Fibroblast of lung (primary cell): ENCODE measurements around the gene DBNDD1. TPM values are rescaled to one million over a fixed set of nuclear protein-coding genes. Genes with fewer than 3 reads are reported as not detected.

Experiments
- DNase-seq, 2 donors: peaks; one replicate each; pipeline versions ENCODE4 v3.0.0 to v3.0.0-alpha.2; 2010; ENCODE audit warnings: low read depth in 2 of 2
- H2AFZ ChIP-seq: 2 replicates; pipeline ENCODE4 v1.5.1; 2012; ENCODE audit warnings: low read length, control low read depth, inconsistent platforms
- H3K27ac ChIP-seq: 2 replicates; pipeline ENCODE4 v1.5.1; 2011; ENCODE audit warnings: low read length, control low read depth; ENCODE audit not compliant: insufficient read depth
- H3K27me3 ChIP-seq: 2 replicates; pipeline ENCODE4 v1.5.1; 2011; ENCODE audit warnings: mild to moderate bottlenecking, low read length; ENCODE audit not compliant: control insufficient read depth, insufficient read depth
- H3K36me3 ChIP-seq: 2 replicates; pipeline ENCODE4 v1.5.1; 2011; ENCODE audit warnings: low read length; ENCODE audit not compliant: control insufficient read depth, insufficient read depth
- H3K4me1 ChIP-seq: 2 replicates; pipeline ENCODE4 v1.5.1; 2011; ENCODE audit warnings: low read length; ENCODE audit not compliant: control insufficient read depth, insufficient read depth; ENCODE audit errors: extremely low read depth
- H3K4me2 ChIP-seq: 2 replicates; pipeline ENCODE4 v1.5.1; 2011; ENCODE audit warnings: low read length, control low read depth; ENCODE audit not compliant: insufficient read depth; ENCODE audit errors: extremely low read depth
- H3K4me3 ChIP-seq, 4 experiments: fragments of 200-600 bp in 1 of 4; sonication (generic) in 1 of 4; replicated peaks in 1 of 4; 2 replicates each; pipeline ENCODE4 v1.5.1; 2011 to 2016; ENCODE audit warnings: low read length in 4 of 4, low read depth in 3 of 4, mild to moderate bottlenecking in 3 of 4, control low read depth in 2 of 4, inconsistent platforms in 1 of 4, mixed read lengths in 1 of 4; ENCODE audit not compliant: insufficient read depth in 1 of 4; ENCODE audit errors: control extremely low read depth in 1 of 4
- H3K79me2 ChIP-seq: 2 replicates; pipeline ENCODE4 v1.5.1; 2012; ENCODE audit warnings: mild to moderate bottlenecking, low read length, inconsistent platforms; ENCODE audit not compliant: control insufficient read depth, insufficient read depth
- H3K9ac ChIP-seq: 2 replicates; pipeline ENCODE4 v1.5.1; 2011; ENCODE audit warnings: mild to moderate bottlenecking, low read length, control low read depth; ENCODE audit not compliant: insufficient read depth
- H3K9me3 ChIP-seq: 2 replicates; pipeline ENCODE4 v1.5.1; 2012; ENCODE audit warnings: low read depth, low read length; ENCODE audit not compliant: control insufficient read depth, insufficient read depth
- H4K20me1 ChIP-seq: 2 replicates; pipeline ENCODE4 v1.5.1; 2011; ENCODE audit warnings: low read length; ENCODE audit not compliant: control insufficient read depth, insufficient read depth; ENCODE audit errors: extremely low read depth
- EZH2 ChIP-seq: IDR thresholded peaks from 2 replicates; pipeline ENCODE4 v1.5.1; 2012; ENCODE audit warnings: low read length, control low read depth, mild to moderate bottlenecking; ENCODE audit errors: missing control alignments
- polyA plus RNA-seq, 2 donors: library from polyadenylated mRNA; depleted of rRNA in 1 of 2; stranded (reverse) in 1 of 2; unstranded in 1 of 2; fragments of >200 nt; gene quantifications; 2 replicates each; pipeline ENCODE4 v1.2.1, GENCODE V29; 2011 to 2012; ENCODE audit warnings: missing spikeins in 1 of 2
- total RNA-seq: library from RNA; depleted of rRNA; stranded (reverse); fragments of >200 nt; gene quantifications from 2 replicates; pipeline ENCODE4 v1.2.1, GENCODE V29; 2014
- TF ChIP-seq, protein P1 (sequence below), 2 donors: IDR thresholded peaks in 1 of 2; conservative IDR thresholded peaks in 1 of 2; 1 replicate in 1 of 2; 2 replicates in 1 of 2; pipeline ENCODE4 v1.5.1; 2011 to 2012; ENCODE audit warnings: low read length in 2 of 2, control low read depth in 1 of 2, inconsistent platforms in 1 of 2, low read depth in 1 of 2, mild to moderate bottlenecking in 1 of 2

The DBNDD1 gene
- total and polyA plus RNA-seq, 2 donors (not counting 1 experiment from before 2014, with no cell fraction given), result 2.1 to 3.6 TPM

DNA sequence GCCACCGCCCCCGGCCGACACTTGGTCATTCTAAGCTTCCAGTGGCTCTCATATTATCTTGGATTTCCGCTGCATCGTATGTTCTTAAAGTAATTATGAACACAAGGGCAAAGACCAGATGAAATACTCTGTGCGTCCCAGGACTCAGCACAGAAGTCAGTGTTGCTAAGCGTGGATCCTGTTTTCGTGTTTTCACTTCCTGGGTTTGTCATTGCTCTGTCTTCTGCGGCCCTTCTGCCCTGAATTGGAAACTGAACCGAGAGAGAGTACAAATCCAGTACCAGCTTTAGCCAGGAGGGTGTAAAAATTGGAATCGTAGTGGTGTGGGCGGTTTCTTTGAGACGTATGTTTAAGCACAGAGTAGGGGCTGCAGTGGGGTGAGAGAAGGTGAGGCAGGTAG, 32.7 kb downstream of the DBNDD1 start:
- H3K4me2 ChIP-seq, result no peak overlapping the region
- no peak overlapping the region for H3K9ac ChIP-seq
- H3K4me1 ChIP-seq, result no peaks in the 10 kb centered on the region
- peaks cover 26% of the 10 kb centered on the region for H3K36me3 ChIP-seq
- DNase-seq, result no peak
- H3K27ac ChIP-seq, result no peak overlapping the region
- H3K79me2 ChIP-seq, result no peaks in the 10 kb centered on the region
- H3K4me3 ChIP-seq, result no peak overlapping the region
- H3K27me3 ChIP-seq, result no peaks in the 10 kb centered on the region
- no peaks in the 10 kb centered on the region for H3K9me3 ChIP-seq
- no peaks in the 10 kb centered on the region for H4K20me1 ChIP-seq
- TF ChIP-seq, protein P1, sequence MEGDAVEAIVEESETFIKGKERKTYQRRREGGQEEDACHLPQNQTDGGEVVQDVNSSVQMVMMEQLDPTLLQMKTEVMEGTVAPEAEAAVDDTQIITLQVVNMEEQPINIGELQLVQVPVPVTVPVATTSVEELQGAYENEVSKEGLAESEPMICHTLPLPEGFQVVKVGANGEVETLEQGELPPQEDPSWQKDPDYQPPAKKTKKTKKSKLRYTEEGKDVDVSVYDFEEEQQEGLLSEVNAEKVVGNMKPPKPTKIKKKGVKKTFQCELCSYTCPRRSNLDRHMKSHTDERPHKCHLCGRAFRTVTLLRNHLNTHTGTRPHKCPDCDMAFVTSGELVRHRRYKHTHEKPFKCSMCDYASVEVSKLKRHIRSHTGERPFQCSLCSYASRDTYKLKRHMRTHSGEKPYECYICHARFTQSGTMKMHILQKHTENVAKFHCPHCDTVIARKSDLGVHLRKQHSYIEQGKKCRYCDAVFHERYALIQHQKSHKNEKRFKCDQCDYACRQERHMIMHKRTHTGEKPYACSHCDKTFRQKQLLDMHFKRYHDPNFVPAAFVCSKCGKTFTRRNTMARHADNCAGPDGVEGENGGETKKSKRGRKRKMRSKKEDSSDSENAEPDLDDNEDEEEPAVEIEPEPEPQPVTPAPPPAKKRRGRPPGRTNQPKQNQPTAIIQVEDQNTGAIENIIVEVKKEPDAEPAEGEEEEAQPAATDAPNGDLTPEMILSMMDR (conservative IDR thresholded peaks at IDR 0.05 in 1 of 2, IDR thresholded peaks at IDR 0.05 in 1 of 2; ENCODE audit: low read depth in 1 of 2, low read length in 2 of 2), result no peak
- TF ChIP-seq EZH2, result no peak
- no peak overlapping the region for H2AFZ ChIP-seq

DNA sequence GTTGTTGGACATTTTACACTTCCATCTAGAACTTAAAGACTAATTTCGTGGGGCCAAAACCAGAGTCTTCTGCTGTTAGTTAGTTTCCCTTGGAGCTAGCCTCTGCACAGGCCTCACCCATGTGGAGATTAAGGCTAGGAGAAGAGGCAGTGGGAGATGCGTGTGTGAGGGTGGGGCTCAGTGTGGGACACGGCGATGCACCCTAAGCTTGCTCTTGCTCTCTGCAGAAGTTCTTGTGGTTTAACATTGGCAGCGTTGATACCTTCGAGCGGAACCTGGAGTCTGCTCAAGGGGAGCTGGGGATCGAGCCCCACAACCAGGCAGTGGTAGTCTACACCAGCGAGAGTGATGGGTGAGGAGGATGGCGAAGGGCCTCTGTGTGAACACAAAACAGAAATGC, 34.0 kb downstream of the DBNDD1 start:
- Histone ChIP-seq H3K4me1 (no peaks in the 10 kb centered on the region), H3K4me3 (no peak overlapping the region), H3K27ac (no peak overlapping the region), H2AFZ (no peak overlapping the region), H3K4me2 (no peak overlapping the region), H3K79me2 (no peaks in the 10 kb centered on the region), H3K9me3 (no peaks in the 10 kb centered on the region), H4K20me1 (no peaks in the 10 kb centered on the region), H3K9ac (no peak overlapping the region), H3K27me3 (no peaks in the 10 kb centered on the region), H3K36me3 (peaks cover 20% of the 10 kb centered on the region)
- no peak for DNase-seq
- TF ChIP-seq, protein P1 (conservative IDR thresholded peaks at IDR 0.05 in 1 of 2, IDR thresholded peaks at IDR 0.05 in 1 of 2; ENCODE audit: low read depth in 1 of 2, low read length in 2 of 2), result no peak
- TF ChIP-seq EZH2, result no peak

DNA sequence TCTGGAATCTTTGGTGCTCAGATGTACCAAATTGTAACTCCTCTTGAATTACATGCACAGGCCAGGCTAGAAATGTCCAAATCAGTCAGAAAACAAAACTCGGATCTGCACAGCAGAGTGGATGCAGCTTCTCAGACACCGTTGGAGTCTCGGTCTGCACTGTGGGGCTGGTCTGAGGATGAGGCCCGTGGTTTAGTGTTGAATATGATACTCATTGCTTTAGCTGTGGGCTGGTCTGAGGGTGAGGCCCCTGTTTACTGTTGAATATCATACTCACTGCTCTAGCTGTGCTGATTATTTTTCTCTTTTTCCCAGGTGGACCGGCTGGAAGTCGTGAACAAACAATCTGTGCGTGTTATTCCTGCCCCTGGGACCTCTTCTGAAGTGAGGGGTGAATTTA, 35.0 kb downstream of the DBNDD1 start:
- TF ChIP-seq, protein P1 (conservative IDR thresholded peaks at IDR 0.05 in 1 of 2, IDR thresholded peaks at IDR 0.05 in 1 of 2; ENCODE audit: low read depth in 1 of 2, low read length in 2 of 2), result no peak
- no peak for TF ChIP-seq EZH2
- H3K4me3 ChIP-seq, result no peak overlapping the region
- H3K36me3 ChIP-seq, result peaks cover 23% of the 10 kb centered on the region
- H3K27ac ChIP-seq, result no peak overlapping the region
- H4K20me1 ChIP-seq, result no peaks in the 10 kb centered on the region
- H3K4me1 ChIP-seq, result no peaks in the 10 kb centered on the region
- no peak overlapping the region for H3K4me2 ChIP-seq
- no peaks in the 10 kb centered on the region for H3K27me3 ChIP-seq
- H3K9ac ChIP-seq, result no peak overlapping the region
- no peaks in the 10 kb centered on the region for H3K79me2 ChIP-seq
- no peak overlapping the region for H2AFZ ChIP-seq
- DNase-seq, result no peak
- H3K9me3 ChIP-seq, result no peaks in the 10 kb centered on the region
